Adrenal gland (tissue), 12 donors: ENCODE data around the gene GMEB2. TPM values are rescaled to one million over a fixed set of nuclear protein-coding genes. Genes with fewer than 3 reads are reported as not detected.
A peak's percentile ranks its signal among the peaks of the same experiment; 100 is the strongest.

Source experiments
- DNase-seq, 7 donors: peaks; one replicate each; pipeline ENCODE4 v3.0.0-alpha.2; 2019 to 2020
- H3K27ac ChIP-seq, 5 donors: fragments of 200-600 bp; sonication (generic) in 4 of 5; 1 replicate in 3 of 5; 2 replicates in 2 of 5; pipeline versions ENCODE4 v1.5.1 to v1.8.0; 2016 to 2020; ENCODE audit warnings: mild to moderate bottlenecking in 1 of 5
- H3K27me3 ChIP-seq: fragments of 200-600 bp; 2 replicates; pipeline ENCODE4 v1.8.0; 2021
- H3K36me3 ChIP-seq, 2 donors: fragments of 200-600 bp; replicated peaks in 1 of 2; 1 replicate in 1 of 2; 2 replicates in 1 of 2; pipeline versions ENCODE4 v1.5.1 to v1.8.0; 2018 to 2022
- H3K4me1 ChIP-seq, 2 donors: fragments of 200-600 bp; replicated peaks in 1 of 2; 1 replicate in 1 of 2; 2 replicates in 1 of 2; pipeline versions ENCODE4 v1.5.1 to v1.8.0; 2018 to 2021
- H3K4me3 ChIP-seq, 4 donors: fragments of 200-600 bp; sonication (generic) in 3 of 4; one replicate each; pipeline ENCODE4 v1.5.1; 2016 to 2018
- H3K9me3 ChIP-seq, 3 donors: fragments of 200-600 bp; sonication (generic) in 1 of 3; replicated peaks in 1 of 3; 1 replicate in 2 of 3; 2 replicates in 1 of 3; pipeline versions ENCODE4 v1.5.1 to v1.8.0; 2016 to 2021
- POLR2A ChIP-seq, 2 donors: fragments of 450-650 bp; IDR thresholded peaks; one replicate each; pipeline ENCODE4 v1.6.1; 2017; ENCODE audit warnings: antibody characterized with exemption in 2 of 2, mild to moderate bottlenecking in 2 of 2, moderate library complexity in 1 of 2
- WGBS, 4 donors: extraction: QIAGEN DNeasy Blood & Tissue Kit in 2 of 4; methylation state at CpG; one replicate each; pipeline versions ENCODE4 v1.1.5 to v1.1.7; 2013 to 2017; 5-methylcytosine and 5-hydroxymethylcytosine counted together
- intact Hi-C, 2 donors: fragments of 100-400 bp; cut with DNase I; formaldehyde crosslinking; loops; one replicate each; pipeline versions ENCODE4 v1.14.1 to v1.15.0; 2022 to 2023
- polyA plus RNA-seq, 3 donors: library from polyadenylated mRNA; stranded (reverse); fragments of 200-250 nt in 2 of 3; fragments of 350-450 nt in 1 of 3; fragmentation: Illumina TruSeq in 1 of 3; extraction: RNeasy Lipid Tissue Mini Kit (QIAGEN cat#74804) in 1 of 3; gene quantifications; one replicate each; pipeline ENCODE4 v1.2.3, GENCODE V29; 2013 to 2014
- total RNA-seq, 9 donors: library from RNA; depleted of rRNA in 4 of 9; stranded (reverse); fragments of >200 nt in 4 of 9; fragments of 120-200 nt in 1 of 9; fragmentation: NEBNext Ultra II Directional in 1 of 9; extraction: Animal tissue kit (Norgen Biotek cat#: 25700) in 1 of 9; gene quantifications; one replicate each; pipeline versions ENCODE4 v1.1.0 to v1.2.4, GENCODE V29; 2013 to 2023
- TF ChIP-seq, protein P1 (sequence below), 6 experiments: fragments of 450-650 bp in 4 of 6; fragments of 200-600 bp in 2 of 6; sonication (generic) in 1 of 6; IDR thresholded peaks; 1 replicate in 5 of 6; 2 replicates in 1 of 6; pipeline versions ENCODE4 v1.5.1 to v1.8.0; 2016 to 2021; ENCODE audit warnings: antibody characterized with exemption in 6 of 6, mild to moderate bottlenecking in 2 of 6, moderate library complexity in 1 of 6
- donor health status: healthy with polysubstance abuse.
- donor health status: Bipolar disorder and iron deficiency.
- donor health status: DM: yes; HTN: yes; CAD: no.
- donor health status: DM: no; HTN: no; CAD: no.
- donor health status: DM: no; HTN: no; CAD: no.
- donor health status: DM: yes; HTN: yes; CAD: no.

Gene GMEB2
- total and polyA plus RNA-seq, 12 donors: 4.2 to 18.2 (median 12.5) TPM

DNA sequence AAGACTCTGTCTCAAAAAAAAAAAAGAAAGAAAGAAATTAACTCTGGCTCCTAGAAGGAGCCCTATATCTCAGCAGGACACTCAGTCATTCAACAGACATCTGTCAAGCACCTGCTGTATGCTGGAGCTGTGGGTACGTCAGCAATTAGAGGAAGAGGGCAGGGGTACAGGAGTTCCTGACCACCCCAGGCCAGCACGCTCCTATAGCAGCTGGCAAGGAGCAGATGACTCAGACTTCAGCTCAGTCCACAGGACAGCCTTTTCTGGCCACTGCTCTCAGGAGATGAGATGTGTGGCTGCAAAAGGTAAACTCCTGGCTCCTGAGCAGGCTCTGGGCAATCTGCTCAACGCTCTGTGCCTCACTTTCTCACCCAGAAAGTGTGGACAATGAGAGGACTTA, 29.6 kb upstream of the GMEB2 start:
- no peak for DNase-seq
- Histone ChIP-seq H3K9me3 (no peaks in the 10 kb centered on the region), H3K27ac (no peak overlapping the region), H3K36me3 (peaks cover 0 to 4% of the 10 kb centered on the region in 2 donors), H3K4me1 (peaks cover 29 to 40% of the 10 kb centered on the region in 2 donors), H3K27me3 (no peaks in the 10 kb centered on the region), H3K4me3 (no peak overlapping the region)
- WGBS, 4 donors: 92 to 95% (median 92%) methylated on average over 2 to 3 of the region's 3 CpGs
- TF ChIP-seq POLR2A (IDR thresholded peaks at IDR 0.05): no peak
- TF ChIP-seq, protein P1, sequence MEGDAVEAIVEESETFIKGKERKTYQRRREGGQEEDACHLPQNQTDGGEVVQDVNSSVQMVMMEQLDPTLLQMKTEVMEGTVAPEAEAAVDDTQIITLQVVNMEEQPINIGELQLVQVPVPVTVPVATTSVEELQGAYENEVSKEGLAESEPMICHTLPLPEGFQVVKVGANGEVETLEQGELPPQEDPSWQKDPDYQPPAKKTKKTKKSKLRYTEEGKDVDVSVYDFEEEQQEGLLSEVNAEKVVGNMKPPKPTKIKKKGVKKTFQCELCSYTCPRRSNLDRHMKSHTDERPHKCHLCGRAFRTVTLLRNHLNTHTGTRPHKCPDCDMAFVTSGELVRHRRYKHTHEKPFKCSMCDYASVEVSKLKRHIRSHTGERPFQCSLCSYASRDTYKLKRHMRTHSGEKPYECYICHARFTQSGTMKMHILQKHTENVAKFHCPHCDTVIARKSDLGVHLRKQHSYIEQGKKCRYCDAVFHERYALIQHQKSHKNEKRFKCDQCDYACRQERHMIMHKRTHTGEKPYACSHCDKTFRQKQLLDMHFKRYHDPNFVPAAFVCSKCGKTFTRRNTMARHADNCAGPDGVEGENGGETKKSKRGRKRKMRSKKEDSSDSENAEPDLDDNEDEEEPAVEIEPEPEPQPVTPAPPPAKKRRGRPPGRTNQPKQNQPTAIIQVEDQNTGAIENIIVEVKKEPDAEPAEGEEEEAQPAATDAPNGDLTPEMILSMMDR (IDR thresholded peaks at IDR 0.05): no peak
- intact Hi-C loops: no loop called here

DNA sequence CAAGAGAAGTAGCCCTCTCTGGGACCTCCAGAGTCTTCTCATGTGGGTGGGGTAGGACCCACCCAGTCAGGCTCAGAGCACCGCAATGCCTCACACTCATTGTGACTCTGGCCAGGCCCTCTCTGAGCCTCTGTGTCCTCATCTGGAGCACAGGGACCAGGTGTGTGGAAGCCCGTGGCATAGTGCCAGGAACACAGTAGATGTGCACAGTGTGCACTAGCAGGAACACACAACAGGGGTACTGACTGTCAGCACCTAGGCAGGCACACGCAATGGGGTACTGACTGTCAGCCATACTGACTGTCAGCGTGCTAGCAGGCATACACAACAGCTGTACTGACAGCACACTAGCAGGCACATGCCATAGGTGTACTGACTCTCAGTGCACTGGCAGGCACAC, 28.3 kb upstream of the GMEB2 start:
- no peaks in the 10 kb centered on the region for H3K9me3 ChIP-seq
- TF ChIP-seq, protein P1 (IDR thresholded peaks at IDR 0.05): no peak
- no peak for TF ChIP-seq POLR2A (IDR thresholded peaks at IDR 0.05)
- WGBS, 4 donors: 84 to 100% (median 97%) methylated on average over 1 to 4 of the region's 4 CpGs
- no peak for DNase-seq
- no peak overlapping the region for H3K27ac ChIP-seq
- intact Hi-C loops: no loop called here
- H3K4me3 ChIP-seq: no peak overlapping the region
- peaks cover 30 to 44% of the 10 kb centered on the region in 2 donors for H3K4me1 ChIP-seq
- H3K27me3 ChIP-seq: no peaks in the 10 kb centered on the region
- no peaks in the 10 kb centered on the region for H3K36me3 ChIP-seq

DNA sequence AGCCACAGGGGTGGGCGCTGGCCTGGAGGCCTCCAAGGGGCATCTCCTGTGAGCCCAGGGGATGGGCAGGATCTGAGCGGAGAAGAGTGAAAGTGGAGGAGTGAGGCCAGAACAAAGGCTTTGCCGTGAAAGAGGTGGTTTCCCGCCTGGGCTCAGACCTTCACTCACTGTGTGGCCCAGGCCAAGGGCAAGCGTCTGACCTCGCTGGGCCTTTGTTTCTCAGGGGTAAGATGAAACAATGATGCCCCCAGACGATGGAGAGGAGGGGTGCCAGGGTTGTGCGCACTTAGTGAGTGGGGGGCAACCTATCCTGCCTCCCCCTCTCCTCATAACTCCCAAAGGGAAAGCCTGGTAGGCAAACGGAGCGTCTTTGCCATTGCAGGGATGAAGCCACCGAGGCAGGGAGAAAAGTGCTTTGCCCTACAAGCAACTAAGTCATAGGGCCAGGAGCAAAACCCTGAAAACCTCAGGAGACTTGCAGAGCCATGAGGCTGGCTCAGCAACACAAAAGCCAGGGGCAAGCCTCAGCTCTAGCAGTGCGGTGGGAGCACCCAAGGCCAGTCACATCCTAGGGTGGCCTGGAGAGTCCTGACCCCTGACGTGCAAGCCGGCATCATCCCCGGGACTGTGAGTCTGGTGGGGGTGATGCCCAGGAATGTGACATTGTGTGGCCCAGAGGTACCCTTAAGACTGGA, 27.2 kb upstream of the GMEB2 start:
- H3K27ac ChIP-seq: peak overlapping the region in 3 of 5 donors; percentile 52 to 84 (median 77)
- no peak for DNase-seq
- no peaks in the 10 kb centered on the region for H3K9me3 ChIP-seq
- H3K4me3 ChIP-seq: peak overlapping the region in 1 of 4 donors; percentile 89
- TF ChIP-seq POLR2A (IDR thresholded peaks at IDR 0.05): no peak
- TF ChIP-seq, protein P1 (IDR thresholded peaks at IDR 0.05): no peak
- intact Hi-C loops: no loop called here
- H3K36me3 ChIP-seq: no peaks in the 10 kb centered on the region
- H3K27me3 ChIP-seq: no peaks in the 10 kb centered on the region
- peaks cover 27 to 36% of the 10 kb centered on the region in 2 donors for H3K4me1 ChIP-seq
- 42 to 52% (median 46%) methylated on average over 13 to 15 of the region's 15 CpGs for WGBS, 4 donors

DNA sequence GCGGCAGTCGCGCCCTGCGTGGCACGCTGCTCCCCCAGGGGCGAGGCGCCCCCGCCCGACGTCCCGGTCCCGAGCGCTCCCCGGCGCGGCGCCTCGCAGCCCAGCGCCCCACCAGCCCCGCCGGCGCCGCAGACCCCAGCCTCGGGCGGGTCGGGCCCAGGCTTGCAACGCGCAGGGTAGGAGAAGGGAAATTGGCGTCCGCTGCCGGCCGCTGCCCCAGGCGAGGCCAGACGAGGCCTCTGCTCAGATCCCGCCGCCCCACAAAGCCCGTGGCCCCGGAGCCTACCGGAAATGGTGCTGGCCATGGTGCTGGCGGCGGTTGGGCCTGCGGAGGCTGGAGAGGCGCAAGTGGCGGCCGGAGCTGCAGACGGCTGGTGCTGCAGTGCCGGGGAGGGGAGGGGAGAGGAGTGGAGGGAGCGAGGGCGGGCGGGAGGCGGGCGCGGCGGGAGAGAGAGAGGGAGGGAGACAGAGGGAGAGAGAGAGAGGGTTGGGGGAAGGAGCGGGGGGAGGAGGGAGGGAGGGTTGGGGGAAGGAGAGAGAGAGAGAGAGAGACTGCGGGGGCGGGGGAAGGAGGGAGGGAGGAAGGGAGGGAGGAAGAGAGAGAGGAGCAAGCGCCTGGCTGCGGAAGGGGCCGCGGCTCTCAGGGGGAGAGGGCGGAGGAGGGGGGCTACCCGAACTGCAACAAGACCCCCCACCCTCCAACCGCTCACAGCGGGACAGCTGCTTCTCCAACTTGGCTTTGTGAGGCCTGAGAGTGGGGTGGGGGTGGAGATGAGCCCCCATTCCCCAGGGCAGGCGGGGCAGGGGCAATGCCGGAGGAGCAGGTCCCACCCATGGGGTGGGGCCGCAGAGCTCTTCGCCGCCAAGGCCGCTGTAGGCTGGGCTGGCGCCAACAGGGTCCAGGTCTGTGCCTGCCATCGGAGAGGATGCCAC, 26.4 kb upstream of the GMEB2 start, which contains the start of gene STMN3:
Gene STMN3 (minus strand): TSS at position 384 of the 933 bp plus-strand sequence. CDS start 79 bp downstream, at position 305.
- peak; percentile 62 to 77 for TF ChIP-seq POLR2A (IDR thresholded peaks at IDR 0.05)
- TF ChIP-seq, protein P1 (IDR thresholded peaks at IDR 0.05): no peak
- WGBS, 4 donors: 1 to 2% (median 1%) methylated on average over 13 to 72 of the region's 73 CpGs
- intact Hi-C loops: no loop called here

More for the DNA sequence above, 26.4 kb upstream of the GMEB2 start, which contains the start of gene STMN3:
- DNase-seq: peak; percentile 93 to 97 (median 95)
- no peaks in the 10 kb centered on the region for H3K27me3 ChIP-seq
- H3K9me3 ChIP-seq: no peaks in the 10 kb centered on the region
- H3K4me1 ChIP-seq: peaks cover 23 to 33% of the 10 kb centered on the region in 2 donors
- peak within 1 kb of the TSS in 2 of 4 donors; percentile 29 to 89 for H3K4me3 ChIP-seq
- H3K27ac ChIP-seq: peak within 1 kb of the TSS in 3 of 5 donors; percentile 52 to 84 (median 77)
- H3K36me3 ChIP-seq: no peaks in the 10 kb centered on the region
